ENCODE data around the gene SUMO1. TPM values are rescaled to one million over a fixed set of nuclear protein-coding genes. Genes with fewer than 3 reads are reported as not detected.

Gene SUMO1
- total RNA-seq, 1 experiment from 2014 or later: 164 TPM

GRCh38 chr2:202203348-202203747 lies 35.0 kb downstream of the SUMO1 start:
- CTCF ChIA-PET: no interaction called here
- Mint-ChIP-seq H3K27me3 (ENCODE audit: unreplicated experiment) (no peaks in the 10 kb centered on the region), H3K36me3 (ENCODE audit: insufficient read depth, unreplicated experiment) (peaks cover 48% of the 10 kb centered on the region), H3K9me3 (ENCODE audit: low read depth, unreplicated experiment) (no peaks in the 10 kb centered on the region), H3K4me1 (ENCODE audit: low read depth, unreplicated experiment) (no peaks in the 10 kb centered on the region), H3K4me3 (ENCODE audit: low read depth, unreplicated experiment) (no peak overlapping the region), H3K27ac (ENCODE audit: unreplicated experiment) (no peak overlapping the region)
- BruUV-seq (replicated peaks): no TSS peak
- no peak for DNase-seq
- intact Hi-C loops (cut with micrococcal nuclease; ENCODE audit: unreplicated experiment): no loop called here
- no peak for TF ChIP-seq CTCF (IDR thresholded peaks at IDR 0.05; ENCODE audit: unreplicated experiment)

GRCh38 chr2:202201220-202202160 lies 36.9 kb downstream of the SUMO1 start:
- Mint-ChIP-seq H3K36me3 (ENCODE audit: insufficient read depth, unreplicated experiment) (peaks cover 35% of the 10 kb centered on the region), H3K4me3 (ENCODE audit: low read depth, unreplicated experiment) (no peak overlapping the region), H3K9me3 (ENCODE audit: low read depth, unreplicated experiment) (no peaks in the 10 kb centered on the region), H3K27me3 (ENCODE audit: unreplicated experiment) (no peaks in the 10 kb centered on the region), H3K27ac (ENCODE audit: unreplicated experiment) (no peak overlapping the region), H3K4me1 (ENCODE audit: low read depth, unreplicated experiment) (no peaks in the 10 kb centered on the region)
- no peak for TF ChIP-seq CTCF (IDR thresholded peaks at IDR 0.05; ENCODE audit: unreplicated experiment)
- DNase-seq: no peak
- CTCF ChIA-PET: interaction anchor here (0.6 kb wide), 1 partner anchor 10 kb away, joined by 4 read pairs; no protein-coding TSS in a partner anchor
- BruUV-seq (replicated peaks): no TSS peak
- intact Hi-C loops (cut with micrococcal nuclease; ENCODE audit: unreplicated experiment): no loop called here

- no peak for DNase-seq
- no peaks in the 10 kb centered on the region for H3K27me3 Mint-ChIP-seq (ENCODE audit: unreplicated experiment)
- H3K9me3 Mint-ChIP-seq (ENCODE audit: low read depth, unreplicated experiment): no peaks in the 10 kb centered on the region
- H3K4me1 Mint-ChIP-seq (ENCODE audit: low read depth, unreplicated experiment): no peaks in the 10 kb centered on the region
- no peak overlapping the region for H3K27ac Mint-ChIP-seq (ENCODE audit: unreplicated experiment)
- TF ChIP-seq CTCF (IDR thresholded peaks at IDR 0.05; ENCODE audit: unreplicated experiment): no peak
- H3K4me3 Mint-ChIP-seq (ENCODE audit: low read depth, unreplicated experiment): no peak overlapping the region
- no TSS peak for BruUV-seq (replicated peaks)
- intact Hi-C loops (cut with micrococcal nuclease; ENCODE audit: unreplicated experiment): no loop called here
- peaks cover 6% of the 10 kb centered on the region for H3K36me3 Mint-ChIP-seq (ENCODE audit: insufficient read depth, unreplicated experiment)
- CTCF ChIA-PET: no interaction called here
Observed at GRCh38 chr2:202196727-202197126, 41.7 kb downstream of the SUMO1 start.

- intact Hi-C loops (cut with micrococcal nuclease; ENCODE audit: unreplicated experiment): no loop called here
- CTCF ChIA-PET: no interaction called here
- no peaks in the 10 kb centered on the region for H3K36me3 Mint-ChIP-seq (ENCODE audit: insufficient read depth, unreplicated experiment)
- no peaks in the 10 kb centered on the region for H3K9me3 Mint-ChIP-seq (ENCODE audit: low read depth, unreplicated experiment)
- no peak overlapping the region for H3K27ac Mint-ChIP-seq (ENCODE audit: unreplicated experiment)
- TF ChIP-seq CTCF (IDR thresholded peaks at IDR 0.05; ENCODE audit: unreplicated experiment): no peak
- BruUV-seq (replicated peaks): no TSS peak
- H3K27me3 Mint-ChIP-seq (ENCODE audit: unreplicated experiment): no peaks in the 10 kb centered on the region
- no peak overlapping the region for H3K4me3 Mint-ChIP-seq (ENCODE audit: low read depth, unreplicated experiment)
- H3K4me1 Mint-ChIP-seq (ENCODE audit: low read depth, unreplicated experiment): no peaks in the 10 kb centered on the region
- DNase-seq: no peak
Observed at GRCh38 chr2:202194418-202194817, 44.0 kb downstream of the SUMO1 start.
